ENCODE measurements around the gene CDC34. TPM values are rescaled to one million over a fixed set of nuclear protein-coding genes. Genes with fewer than 3 reads are reported as not detected.

The CDC34 gene
- total and polyA plus RNA-seq, 9 of the 15 experiments (the other 6 are each of a cell fraction or from before 2014, with no cell fraction given), result 0.80 to 203 (median 65.5) TPM

DNA sequence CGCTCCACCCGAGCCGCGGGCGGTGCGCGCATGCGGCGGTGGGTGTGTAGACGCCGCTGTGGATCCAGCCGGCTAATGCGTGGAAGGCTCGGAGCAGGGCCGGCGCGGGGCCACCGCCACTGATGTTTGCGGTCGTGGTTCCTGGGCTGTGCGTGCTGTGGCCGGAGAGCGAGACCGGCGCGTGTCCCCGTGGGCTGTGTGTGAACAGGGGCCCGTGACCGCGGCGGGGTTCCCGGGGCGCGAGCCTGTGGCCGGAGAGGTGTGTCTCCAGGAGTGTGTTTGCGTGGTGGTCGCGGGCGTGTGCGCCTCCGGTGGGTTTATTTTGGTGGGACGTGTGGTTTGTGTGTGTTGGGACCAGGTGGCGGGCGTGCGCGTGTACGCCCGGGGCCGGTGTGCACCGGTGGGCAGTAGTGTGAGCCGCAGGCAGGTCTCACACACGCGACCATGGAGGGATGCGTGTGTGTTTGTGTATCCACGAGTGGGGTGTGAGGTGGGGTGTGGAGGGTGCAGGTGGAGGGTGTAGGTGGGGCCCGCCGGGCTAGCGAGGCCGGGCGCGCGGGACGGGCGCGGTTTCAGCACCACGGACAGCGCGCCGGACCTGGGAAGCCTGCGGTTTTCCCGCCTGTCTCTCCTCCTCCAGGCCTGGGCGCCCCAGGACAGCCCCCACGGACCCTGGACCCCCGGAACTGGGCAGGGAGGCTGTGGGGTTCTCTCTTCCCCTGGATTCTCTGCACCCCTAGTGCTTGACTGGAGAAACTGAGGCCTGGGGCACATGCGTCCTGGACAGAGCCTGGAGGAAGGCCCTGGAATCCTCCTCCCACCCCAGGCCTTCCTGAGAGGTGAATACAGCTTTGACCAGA lies 59.8 kb downstream of the CDC34 start (continued):
- TF ChIP-seq, protein P1, sequence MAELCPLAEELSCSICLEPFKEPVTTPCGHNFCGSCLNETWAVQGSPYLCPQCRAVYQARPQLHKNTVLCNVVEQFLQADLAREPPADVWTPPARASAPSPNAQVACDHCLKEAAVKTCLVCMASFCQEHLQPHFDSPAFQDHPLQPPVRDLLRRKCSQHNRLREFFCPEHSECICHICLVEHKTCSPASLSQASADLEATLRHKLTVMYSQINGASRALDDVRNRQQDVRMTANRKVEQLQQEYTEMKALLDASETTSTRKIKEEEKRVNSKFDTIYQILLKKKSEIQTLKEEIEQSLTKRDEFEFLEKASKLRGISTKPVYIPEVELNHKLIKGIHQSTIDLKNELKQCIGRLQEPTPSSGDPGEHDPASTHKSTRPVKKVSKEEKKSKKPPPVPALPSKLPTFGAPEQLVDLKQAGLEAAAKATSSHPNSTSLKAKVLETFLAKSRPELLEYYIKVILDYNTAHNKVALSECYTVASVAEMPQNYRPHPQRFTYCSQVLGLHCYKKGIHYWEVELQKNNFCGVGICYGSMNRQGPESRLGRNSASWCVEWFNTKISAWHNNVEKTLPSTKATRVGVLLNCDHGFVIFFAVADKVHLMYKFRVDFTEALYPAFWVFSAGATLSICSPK (IDR thresholded peaks at IDR 0.05; ENCODE audit: borderline replicate concordance), result no peak
- TF ChIP-seq, protein P2, sequence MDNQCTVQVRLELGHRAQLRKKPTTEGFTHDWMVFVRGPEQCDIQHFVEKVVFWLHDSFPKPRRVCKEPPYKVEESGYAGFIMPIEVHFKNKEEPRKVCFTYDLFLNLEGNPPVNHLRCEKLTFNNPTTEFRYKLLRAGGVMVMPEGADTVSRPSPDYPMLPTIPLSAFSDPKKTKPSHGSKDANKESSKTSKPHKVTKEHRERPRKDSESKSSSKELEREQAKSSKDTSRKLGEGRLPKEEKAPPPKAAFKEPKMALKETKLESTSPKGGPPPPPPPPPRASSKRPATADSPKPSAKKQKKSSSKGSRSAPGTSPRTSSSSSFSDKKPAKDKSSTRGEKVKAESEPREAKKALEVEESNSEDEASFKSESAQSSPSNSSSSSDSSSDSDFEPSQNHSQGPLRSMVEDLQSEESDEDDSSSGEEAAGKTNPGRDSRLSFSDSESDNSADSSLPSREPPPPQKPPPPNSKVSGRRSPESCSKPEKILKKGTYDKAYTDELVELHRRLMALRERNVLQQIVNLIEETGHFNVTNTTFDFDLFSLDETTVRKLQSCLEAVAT (IDR thresholded peaks at IDR 0.05), result peak in 1 of 2 experiments; percentile 32; a peak in 1 of 4 replicates
- TF ChIP-seq MTA3 (IDR thresholded peaks at IDR 0.05; ENCODE audit: borderline replicate concordance) (no peak; the same call in 1 of the 2 replicates), ZNF445 (CRISPR knock-in tag; IDR thresholded peaks at IDR 0.05; ENCODE audit: low read depth) (no peak), KAT7 (CRISPR knock-in tag; IDR thresholded peaks at IDR 0.05; ENCODE audit: borderline replicate concordance) (no peak), SREBF1 (IDR thresholded peaks at IDR 0.05; ENCODE audit: borderline replicate concordance, low read depth, low read length) (no peak), MTA1 (IDR thresholded peaks at IDR 0.05; ENCODE audit: borderline replicate concordance) (no peak), MYC (IDR thresholded peaks at IDR 0.05; ENCODE audit: low read depth, low read length) (no peak), MYC (CRISPR knock-in tag; IDR thresholded peaks at IDR 0.05; ENCODE audit: borderline replicate concordance, low read depth) (no peak), HMG20A (CRISPR knock-in tag; conservative IDR thresholded peaks at IDR 0.05) (no peak), RBFOX2 (IDR thresholded peaks at IDR 0.05; ENCODE audit: low read depth, low read length) (no peak), PCBP1 (IDR thresholded peaks at IDR 0.05; ENCODE audit: low read depth, low read length, poor library complexity, severe bottlenecking) (peak; percentile 16), ZNF324 (CRISPR knock-in tag; IDR thresholded peaks at IDR 0.05) (no peak), RFX7 (CRISPR knock-in tag; IDR thresholded peaks at IDR 0.05) (no peak), ZNF121 (CRISPR knock-in tag; conservative IDR thresholded peaks at IDR 0.05) (no peak), CBFA2T3 (IDR thresholded peaks at IDR 0.05) (no peak), RCOR1 (IDR thresholded peaks at IDR 0.05; ENCODE audit: borderline replicate concordance in 1 of 2, low read depth in 2 of 2, low read length in 2 of 2) (peak in 1 of 2 experiments; percentile 7; a peak in 1 of 4 replicates), ARID4B (CRISPR knock-in tag; IDR thresholded peaks at IDR 0.05) (peak; percentile 24; the same call in 1 of the 2 replicates), SIN3B (IDR thresholded peaks at IDR 0.05; ENCODE audit: low read depth) (no peak), CC2D1A (IDR thresholded peaks at IDR 0.05) (no peak)

All from K562 (cell line).